GM21576 (cell line): Measurements from ENCODE around the gene ORAI2.
"Not testable (repeated sequence)": the region's sequence is repeated elsewhere in the genome, so short reads cannot be mapped to it uniquely, and the experiment has no call there.

Experiments
- ATAC-seq: cut with Tn5 transposase; IDR thresholded peaks from one replicate; pipeline ENCODE4 v1.9.1; 2021; ENCODE audit warnings: mild to moderate bottlenecking, moderate library complexity; ENCODE audit not compliant: unreplicated experiment

Gene ORAI2

GRCh38 chr7:102446387-102447156 lies 13.2 kb downstream of the ORAI2 start:
- no peak for ATAC-seq

GRCh38 chr7:102447311-102447710 lies 13.9 kb downstream of the ORAI2 start:
- ATAC-seq, result no peak

- no peak for ATAC-seq
These were observed 15.8 kb downstream of the ORAI2 start for GRCh38 chr7:102449136-102449535.

GRCh38 chr7:102450242-102450641 lies 16.9 kb downstream of the ORAI2 start:
- ATAC-seq, result no peak

- ATAC-seq, result no peak
These were observed 18.1 kb downstream of the ORAI2 start for GRCh38 chr7:102451371-102452054.

- no peak for ATAC-seq
These were observed 19.1 kb downstream of the ORAI2 start for GRCh38 chr7:102452451-102452850.

- ATAC-seq, result no peak
These were observed 19.9 kb downstream of the ORAI2 start for GRCh38 chr7:102453319-102453718.

- ATAC-seq, result no peak
These were observed 21.1 kb downstream of the ORAI2 start for GRCh38 chr7:102454468-102454867.

- not testable (repeated sequence) for ATAC-seq
These were observed 21.6 kb downstream of the ORAI2 start for GRCh38 chr7:102454932-102455331.

- ATAC-seq, result no peak
These were observed 22.2 kb downstream of the ORAI2 start for GRCh38 chr7:102455596-102455995.

GRCh38 chr7:102456327-102456726 lies 23.0 kb downstream of the ORAI2 start:
- ATAC-seq, result no peak

GRCh38 chr7:102457352-102457924 lies 24.1 kb downstream of the ORAI2 start:
- ATAC-seq, result no peak

GRCh38 chr7:102459221-102459844 lies 26.0 kb downstream of the ORAI2 start:
- no peak for ATAC-seq

- ATAC-seq, result no peak
These were observed 27.1 kb downstream of the ORAI2 start for GRCh38 chr7:102460467-102460866.

GRCh38 chr7:102463841-102464576 lies 30.6 kb downstream of the ORAI2 start:
- no peak for ATAC-seq

GRCh38 chr7:102464577-102465280 lies 31.4 kb downstream of the ORAI2 start, which contains the start of the genes ALKBH4 and LRWD1:
ALKBH4 (minus strand) TSS chr7:102464863; CDS start chr7:102464836, 27 bp downstream.
LRWD1 (plus strand) TSS chr7:102464984; CDS start chr7:102465081, 97 bp downstream.
- ATAC-seq, result peak; percentile 77

GRCh38 chr7:102466097-102466496 lies 32.7 kb downstream of the ORAI2 start:
- ATAC-seq, result no peak

GRCh38 chr7:102467581-102468477 lies 34.5 kb downstream of the ORAI2 start:
- ATAC-seq, result no peak
